ENCODE measurements around the gene MAGI2. TPM values are rescaled to one million over a fixed set of nuclear protein-coding genes. Genes with fewer than 3 reads are reported as not detected.

Gene MAGI2
- total RNA-seq, 1 donor from 2014 or later: 2.5 TPM

DNA sequence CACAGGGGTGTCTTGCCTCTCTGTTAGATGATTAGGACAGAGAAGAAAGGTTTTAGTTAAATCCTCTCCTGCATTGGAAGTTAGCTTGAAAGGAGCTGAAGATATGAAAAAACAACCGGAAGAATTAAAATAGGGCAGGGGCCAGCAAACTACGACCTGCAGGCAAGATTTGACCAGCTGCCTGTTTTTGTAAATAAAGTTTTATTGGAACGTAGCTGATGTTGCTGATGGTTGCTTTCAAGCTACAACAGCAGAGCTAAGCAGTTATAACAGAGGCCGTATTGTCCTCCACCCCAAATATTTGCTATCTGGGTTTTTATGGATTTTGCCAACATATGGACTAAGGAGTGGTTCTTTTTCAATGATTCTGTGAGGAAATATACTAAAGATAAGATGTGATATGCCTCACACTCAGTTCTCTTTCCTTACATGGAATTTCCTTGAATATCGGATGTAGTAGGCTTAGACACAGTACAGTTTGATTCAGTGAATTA lies 1086.1 kb downstream of the MAGI2 start:
- H3K4me3 ChIP-seq (ENCODE audit: low read depth, low read length): no peak overlapping the region
- TF ChIP-seq, protein P1, sequence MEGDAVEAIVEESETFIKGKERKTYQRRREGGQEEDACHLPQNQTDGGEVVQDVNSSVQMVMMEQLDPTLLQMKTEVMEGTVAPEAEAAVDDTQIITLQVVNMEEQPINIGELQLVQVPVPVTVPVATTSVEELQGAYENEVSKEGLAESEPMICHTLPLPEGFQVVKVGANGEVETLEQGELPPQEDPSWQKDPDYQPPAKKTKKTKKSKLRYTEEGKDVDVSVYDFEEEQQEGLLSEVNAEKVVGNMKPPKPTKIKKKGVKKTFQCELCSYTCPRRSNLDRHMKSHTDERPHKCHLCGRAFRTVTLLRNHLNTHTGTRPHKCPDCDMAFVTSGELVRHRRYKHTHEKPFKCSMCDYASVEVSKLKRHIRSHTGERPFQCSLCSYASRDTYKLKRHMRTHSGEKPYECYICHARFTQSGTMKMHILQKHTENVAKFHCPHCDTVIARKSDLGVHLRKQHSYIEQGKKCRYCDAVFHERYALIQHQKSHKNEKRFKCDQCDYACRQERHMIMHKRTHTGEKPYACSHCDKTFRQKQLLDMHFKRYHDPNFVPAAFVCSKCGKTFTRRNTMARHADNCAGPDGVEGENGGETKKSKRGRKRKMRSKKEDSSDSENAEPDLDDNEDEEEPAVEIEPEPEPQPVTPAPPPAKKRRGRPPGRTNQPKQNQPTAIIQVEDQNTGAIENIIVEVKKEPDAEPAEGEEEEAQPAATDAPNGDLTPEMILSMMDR (IDR thresholded peaks at IDR 0.05; ENCODE audit: insufficient read depth, low read length, poor library complexity, severe bottlenecking): no peak
- no peaks in the 10 kb centered on the region for H3K27me3 ChIP-seq (ENCODE audit: control insufficient read depth, insufficient read depth, low read length)
- no peak for DNase-seq (ENCODE audit: low read depth)
- H3K36me3 ChIP-seq (ENCODE audit: control insufficient read depth, insufficient read depth, low read length): no peaks in the 10 kb centered on the region

DNA sequence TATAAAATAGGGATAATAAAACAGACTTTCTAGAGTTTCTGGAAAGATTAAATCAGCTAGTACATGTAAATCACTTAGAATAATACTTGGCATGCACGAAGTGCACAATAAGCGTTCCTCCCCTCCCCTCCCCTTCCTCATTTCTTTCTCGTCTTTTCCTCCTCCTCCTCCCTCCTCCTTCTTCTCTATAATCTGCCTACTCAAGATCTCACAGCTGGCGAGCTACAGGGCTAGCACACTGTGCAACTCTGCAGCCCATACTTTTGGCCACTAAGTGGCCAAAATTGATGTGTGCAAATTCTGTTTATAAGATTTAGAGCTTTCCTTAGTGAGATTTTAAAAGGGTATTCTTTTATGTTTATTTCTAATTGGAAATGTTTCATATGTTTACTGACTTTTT lies 1089.6 kb downstream of the MAGI2 start:
- Histone ChIP-seq H3K36me3 (ENCODE audit: control insufficient read depth, insufficient read depth, low read length) (no peaks in the 10 kb centered on the region), H3K27me3 (ENCODE audit: control insufficient read depth, insufficient read depth, low read length) (no peaks in the 10 kb centered on the region), H3K4me3 (ENCODE audit: low read depth, low read length) (no peak overlapping the region)
- TF ChIP-seq, protein P1 (IDR thresholded peaks at IDR 0.05; ENCODE audit: insufficient read depth, low read length, poor library complexity, severe bottlenecking): no peak
- no peak for DNase-seq (ENCODE audit: low read depth)

DNA sequence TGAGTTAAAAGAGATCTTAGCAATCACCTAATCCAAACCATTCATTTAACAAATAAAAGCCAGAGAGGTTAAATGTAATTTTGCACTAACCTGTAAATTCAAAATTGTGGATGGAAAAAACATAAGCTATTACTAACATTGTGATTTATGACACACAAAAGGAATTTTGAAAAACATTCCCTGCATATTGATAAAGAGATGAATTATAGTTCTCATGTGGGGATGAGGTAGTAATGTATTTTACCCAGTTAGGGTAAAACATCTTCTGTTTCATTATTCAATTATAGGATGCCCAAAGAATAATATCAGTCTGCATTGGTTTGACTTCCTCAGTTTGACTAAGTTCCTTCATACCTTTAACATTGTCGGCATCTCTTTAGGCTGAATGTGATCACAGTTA lies 1093.6 kb downstream of the MAGI2 start:
- no peaks in the 10 kb centered on the region for H3K36me3 ChIP-seq (ENCODE audit: control insufficient read depth, insufficient read depth, low read length)
- no peak for DNase-seq (ENCODE audit: low read depth)
- H3K4me3 ChIP-seq (ENCODE audit: low read depth, low read length): no peak overlapping the region
- no peaks in the 10 kb centered on the region for H3K27me3 ChIP-seq (ENCODE audit: control insufficient read depth, insufficient read depth, low read length)
- TF ChIP-seq, protein P1 (IDR thresholded peaks at IDR 0.05; ENCODE audit: insufficient read depth, low read length, poor library complexity, severe bottlenecking): no peak

DNA sequence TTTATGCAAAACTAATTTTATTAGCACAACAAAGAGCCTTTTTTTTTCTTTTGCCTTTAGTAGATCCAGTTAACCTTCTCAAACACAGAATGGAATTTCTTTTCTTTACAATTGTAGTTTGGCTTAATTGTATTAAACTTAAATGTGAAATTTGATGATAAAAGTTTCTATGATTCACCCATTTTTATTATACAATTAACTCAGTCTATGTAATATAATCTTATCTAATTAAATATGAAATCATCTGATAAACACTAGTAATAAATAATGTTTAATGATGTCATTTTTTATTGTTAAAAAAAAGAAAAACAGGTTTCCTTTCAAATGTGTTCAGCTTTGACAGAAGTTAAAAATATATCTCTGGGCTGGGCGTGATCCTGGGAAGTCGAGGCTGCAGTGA lies 1095.8 kb downstream of the MAGI2 start:
- DNase-seq (ENCODE audit: low read depth): no peak
- Histone ChIP-seq H3K4me3 (ENCODE audit: low read depth, low read length) (no peak overlapping the region), H3K27me3 (ENCODE audit: control insufficient read depth, insufficient read depth, low read length) (no peaks in the 10 kb centered on the region), H3K36me3 (ENCODE audit: control insufficient read depth, insufficient read depth, low read length) (no peaks in the 10 kb centered on the region)
- TF ChIP-seq, protein P1 (IDR thresholded peaks at IDR 0.05; ENCODE audit: insufficient read depth, low read length, poor library complexity, severe bottlenecking): no peak

DNA sequence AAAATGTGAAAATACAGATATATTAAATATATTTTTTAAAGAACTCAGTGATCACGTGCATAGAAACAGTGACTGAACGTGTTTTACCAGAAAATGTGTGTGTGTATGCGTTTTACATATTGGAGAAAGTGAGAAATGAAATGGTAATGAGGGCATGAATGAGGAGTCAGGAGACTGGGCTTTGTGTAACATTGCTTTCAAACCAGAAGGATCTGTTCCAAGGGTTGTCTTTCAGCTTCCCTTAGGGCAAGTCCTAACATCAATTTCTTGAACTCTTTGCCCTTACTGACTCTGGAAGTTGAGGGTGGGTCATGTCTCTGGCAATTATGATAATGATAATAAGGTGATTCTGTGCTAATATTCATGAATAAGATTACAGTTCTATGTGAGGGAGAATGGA lies 1097.6 kb downstream of the MAGI2 start:
- no peaks in the 10 kb centered on the region for H3K36me3 ChIP-seq (ENCODE audit: control insufficient read depth, insufficient read depth, low read length)
- H3K27me3 ChIP-seq (ENCODE audit: control insufficient read depth, insufficient read depth, low read length): no peaks in the 10 kb centered on the region
- H3K4me3 ChIP-seq (ENCODE audit: low read depth, low read length): no peak overlapping the region
- no peak for DNase-seq (ENCODE audit: low read depth)
- TF ChIP-seq, protein P1 (IDR thresholded peaks at IDR 0.05; ENCODE audit: insufficient read depth, low read length, poor library complexity, severe bottlenecking): no peak

DNA sequence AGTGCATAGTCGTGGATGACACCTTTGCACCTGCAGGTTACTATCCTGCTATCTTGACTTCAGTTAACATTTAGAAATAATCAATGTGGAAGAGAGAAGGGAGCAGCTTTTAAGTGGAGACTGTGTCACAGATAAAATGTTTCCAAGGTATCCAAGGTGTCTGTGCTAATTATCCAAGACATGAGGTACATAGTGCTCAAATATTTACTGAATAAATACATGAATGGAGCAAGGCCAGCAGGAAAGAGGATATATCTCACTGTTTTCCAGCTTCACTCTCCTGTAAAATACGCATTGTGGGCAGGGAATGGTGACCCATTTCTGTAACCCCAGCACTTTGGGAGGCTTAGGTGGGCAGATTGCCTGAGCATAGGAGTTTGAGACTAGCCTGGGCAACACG lies 1102.5 kb downstream of the MAGI2 start:
- no peak for DNase-seq (ENCODE audit: low read depth)
- no peaks in the 10 kb centered on the region for H3K27me3 ChIP-seq (ENCODE audit: control insufficient read depth, insufficient read depth, low read length)
- TF ChIP-seq, protein P1 (IDR thresholded peaks at IDR 0.05; ENCODE audit: insufficient read depth, low read length, poor library complexity, severe bottlenecking): no peak
- no peak overlapping the region for H3K4me3 ChIP-seq (ENCODE audit: low read depth, low read length)
- no peaks in the 10 kb centered on the region for H3K36me3 ChIP-seq (ENCODE audit: control insufficient read depth, insufficient read depth, low read length)

Measured in kidney epithelial cell (primary cell).